NCI-H460 (cell line): ENCODE results near the gene DAPK1. TPM values are rescaled to one million over a fixed set of nuclear protein-coding genes. Genes with fewer than 3 reads are reported as not detected.

Source experiments
- DNase-seq: peaks from one replicate; pipeline ENCODE4 v3.0.0-alpha.2; 2016; ENCODE audit warnings: low read depth; ENCODE audit errors: extremely low read depth
- total RNA-seq: library from RNA; depleted of rRNA; stranded (reverse); fragments of >200 nt; shearing (Covaris generic); gene quantifications from 2 replicates; pipeline ENCODE4 v1.2.3, GENCODE V29; 2014

DAPK1 gene
- total RNA-seq, 1 experiment from 2014 or later: 0.25 TPM

GRCh38 chr9:87587356-87587745 is 89.7 kb downstream of the DAPK1 start:
- DNase-seq: no peak

- no peak for DNase-seq
Measured at GRCh38 chr9:87587864-87588263, 90.2 kb downstream of the DAPK1 start.

GRCh38 chr9:87588339-87588738 is 90.7 kb downstream of the DAPK1 start:
- no peak for DNase-seq

- no peak for DNase-seq
Measured at GRCh38 chr9:87590996-87591395, 93.3 kb downstream of the DAPK1 start.

GRCh38 chr9:87592554-87593358 is 95.1 kb downstream of the DAPK1 start:
- DNase-seq: no peak

- DNase-seq: no peak
Measured at GRCh38 chr9:87593359-87593980, 95.8 kb downstream of the DAPK1 start.

GRCh38 chr9:87594194-87594593 is 96.5 kb downstream of the DAPK1 start:
- DNase-seq: no peak

GRCh38 chr9:87594662-87595061 is 97.0 kb downstream of the DAPK1 start:
- DNase-seq: no peak

GRCh38 chr9:87595610-87596009 is 97.9 kb downstream of the DAPK1 start:
- no peak for DNase-seq

- no peak for DNase-seq
Measured at GRCh38 chr9:87596862-87597261, 99.2 kb downstream of the DAPK1 start.

GRCh38 chr9:87597710-87598443 is 100.2 kb downstream of the DAPK1 start:
- DNase-seq: no peak

- no peak for DNase-seq
Measured at GRCh38 chr9:87599901-87600610, 102.4 kb downstream of the DAPK1 start.

GRCh38 chr9:87601176-87601575 is 103.5 kb downstream of the DAPK1 start:
- DNase-seq: no peak

GRCh38 chr9:87601595-87601994 is 103.9 kb downstream of the DAPK1 start:
- DNase-seq: no peak

- DNase-seq: no peak
Measured at GRCh38 chr9:87602933-87603643, 105.4 kb downstream of the DAPK1 start.

GRCh38 chr9:87603854-87604490 is 106.3 kb downstream of the DAPK1 start:
- no peak for DNase-seq

GRCh38 chr9:87604886-87605588 is 107.4 kb downstream of the DAPK1 start:
- no peak for DNase-seq

GRCh38 chr9:87605676-87606075 is 108.0 kb downstream of the DAPK1 start:
- no peak for DNase-seq

GRCh38 chr9:87606841-87607521 is 109.3 kb downstream of the DAPK1 start:
- DNase-seq: no peak
